Embryonic facial prominence (tissue), 1 donor: ENCODE results near the gene CEND1.

Experiments
- DNase-seq: peaks from one replicate; pipeline ENCODE4 v3.0.0-alpha.2; 2016; ENCODE audit errors: extremely low spot score

Gene CEND1

DNA sequence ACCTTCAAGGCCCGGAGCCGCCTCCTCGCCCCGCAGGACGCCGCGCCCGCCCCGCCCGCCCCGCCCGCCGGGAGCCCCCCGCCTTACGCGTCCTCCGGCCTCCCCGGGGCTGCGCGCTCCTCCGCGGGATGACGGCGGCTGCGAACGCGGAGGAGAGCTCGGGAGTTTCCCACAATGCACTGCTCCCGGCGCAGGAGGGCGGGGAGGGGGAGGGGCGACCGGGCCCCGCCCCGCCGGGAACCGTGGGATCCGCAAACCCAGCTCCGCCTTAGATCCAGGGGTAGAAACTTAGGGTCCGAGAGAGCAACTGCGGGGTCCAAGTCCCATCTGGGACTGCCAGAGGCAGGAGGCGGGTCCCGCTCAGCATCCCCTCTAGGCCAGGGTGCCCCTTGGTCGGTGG lies at the start of gene CEND1:
Gene CEND1, minus strand, starts transcription at position 148 of the 400 bp plus-strand sequence. CDS start 1,514 bp downstream, outside the sequence.
- no peak for DNase-seq

DNA sequence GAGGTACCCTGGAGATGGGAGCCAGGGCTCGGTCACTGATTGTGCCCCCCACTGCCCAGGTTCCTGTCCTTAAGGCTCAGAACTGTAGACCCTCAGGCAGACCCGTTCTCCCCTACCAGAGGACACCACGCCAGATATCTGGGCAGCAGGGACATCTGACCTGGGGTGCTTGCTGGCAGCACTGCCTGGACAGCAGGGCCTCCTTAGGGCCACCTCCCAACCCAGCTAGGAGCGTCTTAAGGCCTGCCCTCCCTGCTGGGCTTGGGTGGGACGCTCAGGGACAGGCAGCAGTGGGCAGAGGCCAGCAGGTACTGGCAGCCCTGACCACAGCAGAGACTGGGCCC lies 49.4 kb upstream of the CEND1 start:
- no peak for DNase-seq

DNA sequence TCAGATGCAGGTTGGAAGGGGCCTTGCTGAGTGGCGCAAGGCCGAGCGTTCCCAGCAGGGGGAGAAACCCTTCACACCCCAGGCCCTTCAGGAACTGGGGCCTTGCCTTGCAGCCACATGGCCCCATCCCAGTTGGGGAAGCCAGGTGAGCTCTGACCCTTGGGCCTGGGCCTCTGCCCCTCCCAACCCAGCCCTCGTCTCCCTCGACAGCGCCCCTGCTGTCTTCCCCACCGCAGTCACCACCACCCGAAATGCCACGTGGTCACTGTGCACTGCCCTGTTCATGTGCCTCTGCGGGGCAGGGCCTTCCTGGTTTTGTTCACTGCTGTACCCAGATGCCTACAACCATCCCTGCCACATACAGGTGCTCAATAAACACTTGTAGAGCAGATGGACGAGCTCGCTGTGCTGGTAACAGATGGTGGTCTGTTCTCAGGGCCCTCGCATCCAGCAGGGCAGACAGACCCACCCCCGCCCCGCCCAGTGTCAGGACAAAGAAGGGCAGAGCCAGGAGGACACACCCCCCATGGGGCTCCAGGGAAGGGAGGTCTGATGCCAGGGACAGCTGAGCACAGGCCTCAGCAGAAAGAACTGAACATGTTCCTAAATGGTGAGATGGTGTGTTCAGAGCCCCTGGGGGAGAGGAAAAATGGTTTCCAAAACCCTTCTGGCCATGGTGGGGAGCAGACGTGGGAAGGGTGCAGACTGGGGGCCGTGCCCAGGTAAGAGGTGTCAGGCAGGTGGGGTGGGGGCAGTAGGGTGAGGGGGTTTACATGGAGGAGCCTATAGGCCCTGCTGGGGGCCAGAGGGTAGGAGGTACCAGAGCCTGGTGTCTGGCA lies 48.8 kb upstream of the CEND1 start:
- no peak for DNase-seq

DNA sequence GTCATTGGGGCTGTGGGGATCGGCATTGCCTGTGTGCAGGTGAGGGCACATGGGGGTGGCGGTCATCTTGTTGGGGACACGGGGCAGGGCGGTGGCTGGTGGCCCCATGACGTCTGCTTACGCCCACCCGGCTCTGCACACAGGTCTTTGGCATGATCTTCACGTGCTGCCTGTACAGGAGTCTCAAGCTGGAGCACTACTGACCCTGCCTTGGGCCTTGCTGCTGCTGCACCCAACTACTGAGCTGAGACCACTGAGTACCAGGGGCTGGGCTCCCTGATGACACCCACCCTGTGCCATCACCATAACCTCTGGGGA lies 48.1 kb upstream of the CEND1 start:
- DNase-seq = no peak

DNA sequence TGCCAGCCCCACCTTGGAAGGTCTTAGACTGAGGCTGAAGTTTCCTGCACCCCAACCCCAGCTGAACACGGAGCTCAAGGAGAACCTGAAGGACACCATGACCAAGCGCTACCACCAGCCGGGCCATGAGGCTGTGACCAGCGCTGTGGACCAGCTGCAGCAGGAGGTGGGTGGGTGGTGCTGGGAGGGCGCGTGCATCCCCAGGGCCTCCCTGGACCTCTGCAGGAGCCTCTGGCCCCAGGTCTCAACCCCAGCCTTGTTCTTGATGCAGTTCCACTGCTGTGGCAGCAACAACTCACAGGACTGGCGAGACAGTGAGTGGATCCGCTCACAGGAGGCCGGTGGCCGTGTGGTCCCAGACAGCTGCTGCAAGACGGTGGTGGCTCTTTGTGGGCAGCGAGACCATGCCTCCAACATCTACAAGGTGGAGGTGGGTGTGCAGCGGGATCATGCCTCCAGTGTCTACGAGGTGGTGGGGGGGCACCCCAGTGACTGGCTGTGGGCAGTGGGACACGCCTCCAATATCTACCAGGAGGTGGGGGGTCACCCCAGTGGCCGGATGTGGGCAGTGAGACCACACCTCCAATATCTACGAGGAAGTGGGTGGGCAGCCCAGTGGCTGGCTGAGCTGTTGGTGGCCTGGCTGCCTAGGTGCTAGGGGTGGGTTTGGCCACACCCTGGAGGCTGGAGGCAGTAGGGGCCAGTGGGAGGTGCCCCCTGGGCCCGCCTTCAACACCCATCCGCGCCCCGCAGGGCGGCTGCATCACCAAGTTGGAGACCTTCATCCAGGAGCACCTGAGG lies 47.5 kb upstream of the CEND1 start:
- DNase-seq = no peak

DNA sequence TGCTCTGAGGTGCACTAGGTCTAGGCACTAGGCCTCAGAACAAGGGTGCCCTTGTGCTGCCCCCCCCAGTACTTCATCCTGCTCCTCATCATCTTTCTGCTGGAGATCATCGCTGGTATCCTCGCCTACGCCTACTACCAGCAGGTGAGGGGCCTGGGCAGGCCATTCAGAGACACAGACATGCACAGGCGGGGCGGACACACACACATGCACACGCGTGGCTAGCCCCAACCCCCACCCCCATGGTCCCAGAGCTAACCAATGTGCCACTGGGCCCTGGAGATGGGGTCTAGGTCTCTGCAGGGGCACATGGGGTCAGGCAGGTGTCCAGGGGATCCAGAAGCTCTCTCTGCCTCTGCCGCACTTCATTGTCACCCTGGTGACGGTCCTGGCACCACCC lies 46.8 kb upstream of the CEND1 start:
- DNase-seq = no peak

DNA sequence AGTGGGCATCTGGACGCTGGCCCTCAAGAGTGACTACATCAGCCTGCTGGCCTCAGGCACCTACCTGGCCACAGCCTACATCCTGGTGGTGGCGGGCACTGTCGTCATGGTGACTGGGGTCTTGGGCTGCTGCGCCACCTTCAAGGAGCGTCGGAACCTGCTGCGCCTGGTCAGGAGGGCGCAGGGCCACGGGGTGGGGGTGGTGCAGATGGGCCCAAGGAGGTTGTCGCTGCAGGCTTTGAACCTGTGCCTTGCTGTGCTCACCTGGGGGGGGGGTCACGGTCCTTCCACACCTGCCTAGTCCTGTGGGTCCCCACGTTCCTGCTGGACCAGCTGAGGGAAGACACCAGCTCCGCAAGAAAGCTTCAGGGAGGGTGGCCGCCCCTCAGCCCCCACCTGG lies 46.4 kb upstream of the CEND1 start:
- DNase-seq = no peak

DNA sequence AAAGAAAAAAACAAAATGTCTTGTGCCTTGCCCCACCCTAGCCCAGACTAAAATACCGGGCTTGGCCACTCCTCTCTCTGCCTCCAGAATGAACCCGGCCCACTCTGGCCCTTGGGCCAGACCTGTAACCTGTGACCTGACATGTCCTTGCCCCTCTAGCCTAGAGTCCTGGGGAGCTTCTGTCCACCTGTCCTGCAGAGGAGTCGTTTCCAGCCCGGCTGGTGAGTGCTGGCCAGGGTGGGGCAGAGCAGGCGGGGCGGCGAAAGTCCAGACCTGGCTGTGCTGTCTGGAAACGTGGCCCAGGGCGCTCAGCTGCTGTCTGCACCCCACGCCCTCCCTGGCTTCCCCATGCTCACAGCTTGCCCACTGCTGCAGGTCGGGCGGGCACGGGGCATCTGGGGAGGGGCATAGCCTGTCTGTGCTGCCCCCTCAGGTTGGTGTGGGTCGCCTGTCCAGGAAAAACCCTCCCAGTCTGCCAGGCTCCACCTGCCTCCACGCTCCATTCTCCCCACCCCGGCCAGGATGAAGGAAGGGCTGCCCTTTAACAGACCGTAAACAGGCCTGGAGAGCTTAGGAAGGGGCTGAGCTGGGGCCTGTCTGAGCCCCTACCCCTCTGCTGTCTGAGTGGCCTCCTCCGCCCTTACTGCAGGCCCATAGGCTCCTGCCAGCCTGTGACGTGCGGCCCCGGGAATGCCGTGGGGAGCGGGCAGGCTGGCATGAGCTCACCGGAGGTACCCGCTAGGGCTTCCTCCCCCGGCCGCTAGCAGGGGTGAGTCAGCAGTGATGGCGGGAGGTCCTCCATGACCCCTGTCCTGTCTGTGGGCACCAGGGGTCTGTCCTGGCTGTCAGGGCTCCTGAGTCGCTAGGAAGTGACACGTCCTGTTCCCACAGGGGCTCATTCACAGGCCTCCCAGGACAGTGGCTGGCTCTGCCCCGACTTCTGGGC lies 44.8 kb upstream of the CEND1 start:
- no peak for DNase-seq

DNA sequence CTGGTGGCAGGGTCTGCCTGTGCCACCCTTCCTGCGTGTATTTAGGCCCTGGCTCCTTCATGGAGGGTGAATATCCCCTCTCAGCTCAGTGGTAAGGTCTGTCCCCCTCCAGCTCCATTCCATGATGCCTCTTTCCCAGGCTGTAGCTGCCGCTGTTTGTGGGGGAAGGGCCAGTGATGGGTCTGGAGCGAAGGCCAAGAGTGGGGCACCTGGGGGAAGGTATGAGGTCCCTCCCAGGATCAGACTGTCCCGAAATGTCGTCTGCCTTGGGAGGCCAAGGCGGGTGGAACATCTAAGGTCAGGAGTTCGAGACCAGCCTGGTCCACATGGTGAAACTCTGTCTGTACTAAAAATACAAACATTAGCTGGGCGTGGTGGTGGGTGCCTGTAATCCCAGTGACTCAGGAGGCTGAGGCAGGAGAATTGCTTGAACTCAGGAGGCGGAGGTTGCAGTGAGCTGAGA lies 44.0 kb upstream of the CEND1 start:
- no peak for DNase-seq

DNA sequence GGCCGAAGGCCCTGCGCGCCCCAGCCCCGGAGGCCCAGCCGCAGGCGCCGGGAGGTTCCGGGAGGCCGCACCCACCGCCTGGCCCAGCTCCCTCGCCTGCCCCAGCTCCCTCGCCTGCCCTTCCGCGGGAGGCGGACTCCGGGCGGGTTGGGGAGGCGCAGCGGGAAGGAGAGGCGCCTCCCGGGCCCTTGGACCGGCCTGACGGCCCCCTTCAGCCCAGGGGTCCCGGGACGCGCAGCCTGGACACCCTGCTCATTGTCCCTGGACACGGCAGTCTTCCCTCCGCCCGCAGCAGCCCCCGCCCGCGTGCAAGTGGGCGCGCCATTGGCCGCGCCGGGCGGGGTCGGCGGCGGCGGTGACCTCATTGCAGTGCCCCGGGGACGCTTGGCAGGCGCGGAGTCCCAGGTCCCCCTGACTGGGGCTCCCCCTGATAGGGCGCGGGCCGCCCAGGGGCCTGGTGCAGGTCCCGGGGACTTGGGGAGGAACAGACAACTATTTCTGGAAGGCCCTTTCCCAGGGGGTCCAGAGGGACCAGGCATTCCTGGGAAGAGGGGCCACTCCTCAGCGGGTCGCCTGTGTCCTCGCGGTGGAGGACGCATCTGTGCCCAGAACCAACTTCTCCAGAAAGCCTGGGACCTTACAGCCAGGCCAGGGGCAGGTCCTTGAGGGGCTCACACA lies 43.4 kb upstream of the CEND1 start:
- no peak for DNase-seq

DNA sequence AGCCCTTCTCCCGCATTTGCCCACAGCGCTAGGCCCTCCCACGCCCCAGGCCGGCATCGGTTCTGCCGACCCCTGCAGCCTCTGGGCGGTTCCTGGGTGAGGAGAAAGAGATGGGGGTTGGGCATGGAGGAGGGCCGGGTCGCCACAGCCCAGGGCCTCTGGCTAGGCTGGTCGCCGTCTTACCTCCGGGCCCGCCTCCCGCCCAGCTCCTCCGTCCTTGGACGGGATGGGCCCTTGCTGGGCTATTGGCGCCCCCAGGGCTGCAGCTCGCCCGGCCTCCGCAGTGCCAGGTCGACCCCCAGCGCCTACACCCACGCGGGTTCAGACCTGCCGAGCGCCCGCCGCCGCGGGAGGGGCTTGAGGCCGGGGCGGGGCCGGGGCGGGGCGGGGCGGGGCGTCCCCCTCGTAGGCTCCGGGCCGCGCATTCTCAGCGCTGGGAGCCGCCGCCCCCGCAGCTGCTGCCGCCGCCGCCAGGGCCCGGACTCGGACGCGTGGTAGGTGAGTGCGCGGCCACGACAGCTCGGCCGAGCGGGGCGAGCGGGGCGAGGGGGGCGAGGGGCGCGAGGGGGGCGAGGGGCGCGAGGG lies 42.7 kb upstream of the CEND1 start, which contains the start of gene CD151:
Gene CD151, plus strand, starts transcription at position 424 of the 585 bp plus-strand sequence. CDS start 3,118 bp downstream, outside the sequence.
- no peak for DNase-seq

DNA sequence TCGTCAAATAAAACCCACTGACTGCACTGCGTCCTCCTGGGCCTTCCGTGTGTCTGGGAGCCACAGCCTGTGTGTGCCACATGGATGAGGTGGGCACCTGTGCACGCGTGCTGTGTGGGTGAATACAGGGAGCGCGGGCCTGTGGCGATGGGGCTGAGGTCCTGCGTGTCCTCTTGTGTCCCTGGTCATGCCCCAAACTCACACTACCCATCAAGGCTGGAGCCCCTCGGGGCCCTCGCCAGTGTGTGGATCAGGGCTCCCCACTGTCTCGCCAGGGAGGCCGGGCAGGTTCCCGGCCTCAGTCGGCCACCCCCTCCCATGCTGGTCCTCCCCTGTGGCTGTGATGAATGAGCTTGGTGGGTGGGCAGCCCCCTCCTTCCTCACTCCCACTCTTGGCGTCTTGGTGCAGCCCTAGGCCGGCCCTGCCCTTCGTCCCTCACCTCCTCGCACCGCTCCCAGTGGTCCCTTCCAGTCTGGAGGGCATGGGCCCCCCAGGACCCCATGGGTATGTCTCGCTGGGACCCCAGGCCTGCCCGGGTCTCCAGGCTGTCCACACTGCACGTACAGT lies 42.2 kb upstream of the CEND1 start:
- DNase-seq = no peak

DNA sequence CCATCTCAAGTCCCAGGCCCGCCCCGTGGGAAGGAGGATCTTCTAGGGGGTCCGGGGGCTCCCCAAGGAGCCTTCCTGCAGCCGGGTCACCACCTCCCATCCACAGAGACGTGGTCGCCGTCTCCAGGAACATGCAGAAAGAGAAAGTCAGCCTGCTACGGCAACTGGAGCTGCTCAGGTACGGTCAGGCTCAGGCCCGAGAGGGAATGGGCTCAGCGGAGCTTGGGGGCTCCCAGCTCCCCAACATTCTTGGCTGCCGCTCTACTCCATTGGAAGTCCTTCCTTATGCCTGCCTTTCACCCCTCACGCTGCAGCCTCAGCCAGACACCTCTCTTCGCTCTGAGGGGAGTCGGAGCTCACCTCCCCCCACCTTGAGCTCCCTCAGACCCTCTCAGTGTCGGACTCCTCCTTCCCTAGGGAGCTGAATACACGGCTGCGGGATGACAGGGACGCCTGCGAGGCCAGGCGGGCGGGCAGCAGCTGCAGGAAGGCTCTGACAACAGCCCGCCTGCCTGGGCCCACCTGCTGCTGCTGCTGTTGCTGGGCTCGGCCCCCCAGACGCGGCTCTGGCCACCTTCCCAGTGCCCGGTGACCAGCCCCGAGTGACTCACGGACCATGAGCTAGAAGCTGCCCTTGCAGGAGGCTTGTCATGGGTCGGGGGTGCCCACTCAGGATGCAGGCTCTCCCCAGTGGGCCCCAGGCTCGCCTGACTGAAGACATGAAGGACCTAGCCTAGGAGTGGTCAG lies 41.4 kb upstream of the CEND1 start:
- no peak for DNase-seq

DNA sequence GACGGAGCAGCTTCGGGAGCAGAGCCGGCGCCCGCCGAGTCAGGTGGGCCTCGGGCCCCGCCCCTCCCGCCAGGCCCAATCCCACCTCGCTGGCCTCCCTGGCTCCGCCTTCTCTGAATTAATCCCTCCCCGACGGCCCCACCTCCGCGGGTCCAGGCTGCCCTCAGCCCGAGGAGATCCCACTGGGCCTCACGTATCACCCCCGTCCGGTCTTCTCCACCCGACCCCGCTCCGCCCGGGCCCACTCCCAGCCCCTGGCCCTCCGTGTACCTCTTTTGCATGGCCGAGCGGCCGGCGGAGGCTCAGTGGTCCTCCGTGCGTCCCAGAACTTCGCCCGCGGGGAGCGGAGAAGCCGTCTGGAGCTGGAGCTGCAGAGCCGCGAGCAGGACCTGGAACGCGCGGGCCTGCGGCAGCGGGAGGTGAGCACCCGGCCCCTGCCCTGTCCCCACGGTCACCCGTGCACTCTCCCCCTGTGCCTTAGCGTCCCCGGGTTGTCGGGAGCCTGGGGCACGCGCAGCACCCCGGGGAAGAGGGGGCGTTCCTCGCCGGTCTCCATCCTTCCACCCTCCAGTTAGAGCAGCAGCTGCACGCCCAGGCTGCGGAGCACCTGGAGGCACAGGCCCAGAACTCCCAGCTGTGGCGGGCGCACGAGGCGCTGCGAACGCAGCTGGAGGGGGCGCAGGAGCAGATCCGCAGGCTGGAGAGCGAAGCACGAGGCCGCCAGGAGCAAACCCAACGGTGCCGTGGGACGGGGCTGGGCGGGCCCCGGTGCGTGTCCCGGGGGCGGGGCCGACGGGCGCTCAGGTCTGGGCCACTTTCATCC lies 40.6 kb upstream of the CEND1 start:
- no peak for DNase-seq

DNA sequence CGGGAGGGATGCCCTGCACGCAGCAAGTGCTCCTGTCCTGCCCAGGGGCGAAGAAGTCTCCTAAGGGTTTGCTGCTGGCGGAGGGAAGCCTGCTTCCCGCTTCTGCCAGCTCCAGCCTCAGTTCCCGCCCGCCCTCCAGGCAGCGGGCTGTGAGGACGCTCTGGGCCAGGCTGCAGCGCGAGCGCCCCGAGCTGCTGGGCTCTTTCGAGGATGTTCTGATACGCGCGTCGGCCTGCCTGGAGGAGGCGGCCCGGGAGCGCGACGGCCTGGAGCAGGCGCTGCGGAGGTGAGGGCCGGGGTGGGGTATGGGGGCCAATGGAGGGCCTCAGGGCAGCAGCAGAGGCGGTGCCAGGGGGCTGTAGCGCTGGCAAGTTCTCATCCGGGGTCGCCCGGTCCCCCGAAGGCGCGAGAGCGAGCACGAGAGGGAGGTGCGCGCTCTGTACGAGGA lies 40.0 kb upstream of the CEND1 start:
- no peak for DNase-seq

DNA sequence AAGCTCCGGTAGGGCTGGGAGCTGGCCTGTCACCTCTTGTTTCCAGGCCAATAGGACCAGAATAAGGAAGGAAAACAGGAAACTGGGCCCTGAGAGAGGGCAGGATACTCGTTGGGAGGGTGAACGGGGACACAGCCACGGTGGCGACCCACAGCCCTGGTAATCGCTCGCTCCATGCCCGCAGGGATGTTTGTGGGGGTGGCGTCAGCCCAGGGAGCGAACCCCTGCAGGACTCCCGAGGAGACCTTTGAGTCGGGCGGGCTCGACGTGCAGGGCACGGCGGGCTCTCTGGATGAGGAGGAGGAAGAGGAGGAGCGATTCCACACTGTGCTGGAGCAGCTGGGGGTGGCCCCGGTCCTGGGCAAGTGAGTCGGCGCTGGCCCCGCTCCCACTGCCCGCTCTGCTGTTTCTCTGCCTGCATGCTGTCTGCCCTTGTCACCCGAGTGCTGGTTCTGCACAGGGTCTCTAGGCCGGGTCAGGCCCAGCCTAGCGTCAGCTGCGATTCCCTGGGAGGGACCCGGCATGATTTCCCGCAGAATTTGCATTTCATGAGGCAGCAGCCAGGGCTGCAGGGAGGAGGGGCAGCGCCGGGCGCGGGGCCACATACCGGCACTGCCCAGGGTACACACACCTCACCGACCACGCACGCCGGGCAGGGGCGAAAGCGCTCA lies 39.4 kb upstream of the CEND1 start:
- DNase-seq = no peak

DNA sequence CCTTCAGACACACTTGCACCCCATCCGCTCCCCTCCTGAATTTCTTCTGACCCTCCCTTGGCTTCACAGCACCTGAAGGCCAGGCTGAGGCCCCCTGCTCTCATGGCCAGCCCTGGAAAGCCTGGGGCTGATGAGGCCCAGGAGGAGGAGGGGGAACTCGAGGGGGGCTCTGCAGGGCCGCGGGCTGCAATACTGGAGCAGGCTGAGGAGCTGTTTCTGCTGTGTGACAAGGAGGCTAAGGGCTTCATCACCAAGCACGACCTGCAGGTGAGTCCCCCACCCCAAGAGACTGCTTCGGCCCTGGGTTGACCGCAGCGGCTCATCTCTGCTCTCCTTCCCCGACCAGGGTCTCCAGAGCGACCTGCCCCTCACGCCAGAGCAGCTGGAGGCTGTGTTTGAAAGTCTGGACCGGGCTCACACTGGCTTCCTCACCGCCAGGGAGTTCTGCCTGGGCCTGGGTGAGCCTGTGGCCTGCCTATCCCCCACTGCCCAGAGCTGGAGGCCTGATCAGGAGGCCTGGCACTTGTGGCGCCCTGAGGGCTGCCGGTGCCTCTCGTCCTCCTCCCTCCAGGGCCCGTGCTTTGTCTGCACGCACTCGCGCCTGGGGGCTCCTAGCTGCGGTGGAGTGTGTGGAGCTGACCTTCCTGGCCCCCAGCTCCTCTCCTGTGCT lies 38.8 kb upstream of the CEND1 start:
- no peak for DNase-seq

DNA sequence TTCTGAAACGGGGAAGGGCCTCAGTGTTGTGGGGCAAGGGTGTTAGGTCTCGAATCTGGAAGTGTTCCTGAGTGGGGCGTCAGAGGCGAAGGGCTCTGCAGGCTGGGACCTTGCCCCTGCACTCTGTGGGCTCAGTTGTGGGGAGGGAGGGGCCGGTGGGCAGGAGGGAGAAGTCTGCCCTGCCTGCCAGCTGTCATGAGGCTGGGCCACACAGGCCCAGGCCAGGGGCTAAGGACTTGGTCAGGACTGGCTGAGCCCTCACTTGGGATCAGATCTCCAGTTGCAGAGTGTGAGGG lies 38.0 kb upstream of the CEND1 start, which contains the start of gene CRACR2B:
Gene CRACR2B, plus strand, starts transcription at position 23 of the 296 bp plus-strand sequence. CDS start 689 bp downstream, outside the sequence.
- DNase-seq = no peak
